ENCODE data around the gene SYS1. TPM values are rescaled to one million over a fixed set of nuclear protein-coding genes. Genes with fewer than 3 reads are reported as not detected.

The SYS1 gene
- total and polyA plus RNA-seq, 2 donors (not counting 3 experiments of a cell fraction or from before 2014, with no cell fraction given): 27.4 to 79.6 TPM

DNA sequence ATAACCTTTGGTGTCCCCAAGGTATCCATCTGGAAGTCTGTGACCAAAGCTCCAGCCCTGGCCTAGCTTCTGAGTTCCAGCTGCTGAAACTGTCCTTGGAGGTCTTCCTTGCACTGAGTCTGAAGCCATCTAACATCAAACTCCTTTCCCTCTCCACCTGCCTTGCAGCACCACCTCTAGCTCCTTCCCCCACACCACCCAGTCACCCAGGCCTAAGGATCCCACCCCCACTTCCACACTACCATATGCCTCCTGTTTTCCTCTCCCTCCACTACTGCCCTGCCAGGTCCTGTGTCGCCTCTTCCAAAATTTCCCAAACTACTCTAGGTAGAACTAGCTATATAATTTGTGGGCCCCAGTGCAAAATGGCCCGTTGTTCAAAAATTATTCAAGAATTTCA is 44.0 kb upstream of the SYS1 start:
- Histone ChIP-seq H3K79me2 (ENCODE audit: control insufficient read depth, insufficient read depth, low read length) (no peaks in the 10 kb centered on the region), H3K9me1 (replicated peaks; ENCODE audit: control insufficient read depth, extremely low read depth, insufficient read depth, low read length) (no peaks in the 10 kb centered on the region), H3K27ac (ENCODE audit: insufficient read depth, low read depth, low read length) (no peak overlapping the region), H3K4me2 (ENCODE audit: insufficient read depth, low read length) (no peak overlapping the region), H2AFZ (ENCODE audit: low read depth, low read length) (no peak overlapping the region), H3K27me3 (ENCODE audit: control insufficient read depth in 2 of 2, insufficient read depth in 2 of 2, low read length in 2 of 2) (peaks cover 20 to 24% of the 10 kb centered on the region in 2 experiments), H3K9ac (replicated peaks; ENCODE audit: extremely low read depth, insufficient read depth, low read length) (no peak overlapping the region), H3K36me3 (ENCODE audit: control insufficient read depth in 2 of 2, extremely low read depth in 1 of 2, insufficient read depth in 2 of 2, low read length in 2 of 2) (no peaks in the 10 kb centered on the region), H3K4me1 (ENCODE audit: control insufficient read depth, extremely low read depth, insufficient read depth, low read length) (no peaks in the 10 kb centered on the region), H3K4me3 (replicated peaks in 1 of 3; ENCODE audit: insufficient read depth in 1 of 3, low read depth in 1 of 3, low read length in 3 of 3) (no peak overlapping the region), H3K9me3 (replicated peaks; ENCODE audit: control insufficient read depth, insufficient read depth, low read length) (no peaks in the 10 kb centered on the region), H4K20me1 (replicated peaks; ENCODE audit: control insufficient read depth, extremely low read depth, insufficient read depth, low read length) (no peaks in the 10 kb centered on the region)
- DNase-seq (ENCODE audit: low read depth, low spot score) (no peak), FAIRE-seq (no peak)
- dilution Hi-C loops (cut with MboI; ENCODE audit: extremely low pct_ligation_motif_present, low sequenced_read_pairs): no loop called here
- TF ChIP-seq JUN (IDR thresholded peaks at IDR 0.05; ENCODE audit: borderline replicate concordance, insufficient read depth, insufficient read length, low read depth): no peak
- no peak for TF ChIP-seq POLR2AphosphoS5 (IDR thresholded peaks at IDR 0.05; ENCODE audit: insufficient read depth, low read depth, low read length)
- no peak for TF ChIP-seq POLR2A (IDR thresholded peaks at IDR 0.05; ENCODE audit: low read depth, low read length)
- TF ChIP-seq, protein P1, sequence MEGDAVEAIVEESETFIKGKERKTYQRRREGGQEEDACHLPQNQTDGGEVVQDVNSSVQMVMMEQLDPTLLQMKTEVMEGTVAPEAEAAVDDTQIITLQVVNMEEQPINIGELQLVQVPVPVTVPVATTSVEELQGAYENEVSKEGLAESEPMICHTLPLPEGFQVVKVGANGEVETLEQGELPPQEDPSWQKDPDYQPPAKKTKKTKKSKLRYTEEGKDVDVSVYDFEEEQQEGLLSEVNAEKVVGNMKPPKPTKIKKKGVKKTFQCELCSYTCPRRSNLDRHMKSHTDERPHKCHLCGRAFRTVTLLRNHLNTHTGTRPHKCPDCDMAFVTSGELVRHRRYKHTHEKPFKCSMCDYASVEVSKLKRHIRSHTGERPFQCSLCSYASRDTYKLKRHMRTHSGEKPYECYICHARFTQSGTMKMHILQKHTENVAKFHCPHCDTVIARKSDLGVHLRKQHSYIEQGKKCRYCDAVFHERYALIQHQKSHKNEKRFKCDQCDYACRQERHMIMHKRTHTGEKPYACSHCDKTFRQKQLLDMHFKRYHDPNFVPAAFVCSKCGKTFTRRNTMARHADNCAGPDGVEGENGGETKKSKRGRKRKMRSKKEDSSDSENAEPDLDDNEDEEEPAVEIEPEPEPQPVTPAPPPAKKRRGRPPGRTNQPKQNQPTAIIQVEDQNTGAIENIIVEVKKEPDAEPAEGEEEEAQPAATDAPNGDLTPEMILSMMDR (IDR thresholded peaks at IDR 0.05; ENCODE audit: extremely low read depth in 1 of 2, insufficient read depth in 1 of 2, low read depth in 1 of 2, low read length in 2 of 2): no peak
- no peak for TF ChIP-seq MYC (IDR thresholded peaks at IDR 0.05; ENCODE audit: low read depth, low read length)
- TF ChIP-seq, protein P2, sequence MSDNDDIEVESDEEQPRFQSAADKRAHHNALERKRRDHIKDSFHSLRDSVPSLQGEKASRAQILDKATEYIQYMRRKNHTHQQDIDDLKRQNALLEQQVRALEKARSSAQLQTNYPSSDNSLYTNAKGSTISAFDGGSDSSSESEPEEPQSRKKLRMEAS (IDR thresholded peaks at IDR 0.05; ENCODE audit: insufficient read depth, insufficient read length): no peak
- no peak for TF ChIP-seq GATA2 (IDR thresholded peaks at IDR 0.05; ENCODE audit: insufficient read depth, insufficient read length, low read depth, low read length)
- no peak for TF ChIP-seq FOS (IDR thresholded peaks at IDR 0.05; ENCODE audit: borderline replicate concordance, insufficient read depth, low read length)
- intact Hi-C loops (cut with micrococcal nuclease): loop anchor here (1.0 kb wide), 7 partner anchors 10 to 452 kb away; partner anchors contain the start of gene SYS1
- BruUV-seq (replicated peaks): no TSS peak
- CTCF ChIA-PET: interaction anchor here (0.7 to 15.2 kb wide), 38 partner anchors 10 to 460 kb away, joined by 3 to 389 read pairs (median 5); partner anchors contain the start of genes DBNDD2, PIGT, SDC4 and SYS1
- POLR2A ChIA-PET: interaction anchor here (0.7 kb wide), 1 partner anchor 461 kb away, joined by 4 read pairs; no protein-coding TSS in a partner anchor
